ENCODE results near the gene FLYWCH1.

DNA sequence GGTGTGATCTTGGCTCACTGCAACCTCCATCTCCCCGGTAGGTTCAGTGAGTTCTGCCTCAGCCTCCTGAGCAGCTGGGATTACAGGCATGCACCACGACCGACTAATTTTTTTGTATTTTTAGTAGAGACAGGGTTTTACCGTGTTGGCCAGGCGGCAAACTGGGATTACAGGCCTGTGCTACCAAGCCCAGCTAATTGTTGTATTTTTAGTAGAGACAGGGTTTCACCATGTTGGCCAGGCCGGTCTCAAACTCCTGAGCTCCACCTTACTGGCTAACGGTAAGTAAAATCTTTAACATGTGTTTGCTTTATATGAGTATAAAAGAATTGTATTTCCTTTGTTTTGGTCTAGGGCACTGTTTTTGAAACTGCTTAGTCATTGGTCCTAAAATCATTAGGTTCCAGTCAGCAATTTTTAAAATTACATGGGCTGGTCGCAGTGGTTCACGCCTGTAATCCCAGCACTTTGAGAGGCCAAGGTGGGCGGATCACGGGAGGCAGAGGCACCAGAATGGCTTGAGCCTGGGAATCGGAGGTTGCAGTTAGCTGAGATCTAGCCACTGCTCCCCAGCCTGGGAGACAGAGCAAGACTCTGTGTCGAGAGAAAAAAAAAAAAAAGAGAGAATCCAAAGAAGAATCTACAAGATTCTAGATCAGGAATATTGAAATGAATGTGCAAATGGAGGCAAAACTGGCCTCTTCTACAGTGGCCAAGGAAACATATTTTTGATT is 3.6 kb downstream of the FLYWCH1 start:
- TF ChIP-seq, protein P1, sequence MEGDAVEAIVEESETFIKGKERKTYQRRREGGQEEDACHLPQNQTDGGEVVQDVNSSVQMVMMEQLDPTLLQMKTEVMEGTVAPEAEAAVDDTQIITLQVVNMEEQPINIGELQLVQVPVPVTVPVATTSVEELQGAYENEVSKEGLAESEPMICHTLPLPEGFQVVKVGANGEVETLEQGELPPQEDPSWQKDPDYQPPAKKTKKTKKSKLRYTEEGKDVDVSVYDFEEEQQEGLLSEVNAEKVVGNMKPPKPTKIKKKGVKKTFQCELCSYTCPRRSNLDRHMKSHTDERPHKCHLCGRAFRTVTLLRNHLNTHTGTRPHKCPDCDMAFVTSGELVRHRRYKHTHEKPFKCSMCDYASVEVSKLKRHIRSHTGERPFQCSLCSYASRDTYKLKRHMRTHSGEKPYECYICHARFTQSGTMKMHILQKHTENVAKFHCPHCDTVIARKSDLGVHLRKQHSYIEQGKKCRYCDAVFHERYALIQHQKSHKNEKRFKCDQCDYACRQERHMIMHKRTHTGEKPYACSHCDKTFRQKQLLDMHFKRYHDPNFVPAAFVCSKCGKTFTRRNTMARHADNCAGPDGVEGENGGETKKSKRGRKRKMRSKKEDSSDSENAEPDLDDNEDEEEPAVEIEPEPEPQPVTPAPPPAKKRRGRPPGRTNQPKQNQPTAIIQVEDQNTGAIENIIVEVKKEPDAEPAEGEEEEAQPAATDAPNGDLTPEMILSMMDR (IDR thresholded peaks at IDR 0.05; ENCODE audit: extremely low read depth in 1 of 2, insufficient read depth in 1 of 2, low read depth in 1 of 2, low read length in 2 of 2) = no peak
- TF ChIP-seq POLR2A (IDR thresholded peaks at IDR 0.05; ENCODE audit: low read depth, low read length) = no peak
- no peak for TF ChIP-seq GATA2 (IDR thresholded peaks at IDR 0.05; ENCODE audit: insufficient read depth, insufficient read length, low read depth, low read length)
- TF ChIP-seq POLR2AphosphoS5 (IDR thresholded peaks at IDR 0.05; ENCODE audit: insufficient read depth, low read depth, low read length) = no peak
- no peak for TF ChIP-seq MYC (IDR thresholded peaks at IDR 0.05; ENCODE audit: low read depth, low read length)
- no peak for TF ChIP-seq FOS (IDR thresholded peaks at IDR 0.05; ENCODE audit: borderline replicate concordance, insufficient read depth, low read length)
- TF ChIP-seq EZH2 (IDR thresholded peaks at IDR 0.05; ENCODE audit: borderline replicate concordance, low read depth, low read length, severe bottlenecking) = no peak

Data from endothelial cell of umbilical vein (primary cell).